BLaER1 (cell line): ENCODE results near the gene PDCD10.

Experiments
- H3K27ac ChIP-seq: shearing (Covaris generic); formaldehyde crosslinking; 2 replicates; pipeline ENCODE4 v1.8.1; 2022
- H3K27me3 ChIP-seq: shearing (Covaris generic); formaldehyde crosslinking; 2 replicates; pipeline ENCODE4 v1.8.1; 2022
- H3K36me3 ChIP-seq: shearing (Covaris generic); formaldehyde crosslinking; 2 replicates; pipeline ENCODE4 v1.8.1; 2022
- H3K4me1 ChIP-seq: shearing (Covaris generic); formaldehyde crosslinking; 2 replicates; pipeline ENCODE4 v1.8.1; 2022
- H3K4me2 ChIP-seq: shearing (Covaris generic); formaldehyde crosslinking; 2 replicates; pipeline ENCODE4 v1.8.1; 2022
- H3K4me3 ChIP-seq: shearing (Covaris generic); formaldehyde crosslinking; 2 replicates; pipeline ENCODE4 v1.8.1; 2022
- H3K9ac ChIP-seq: shearing (Covaris generic); formaldehyde crosslinking; 2 replicates; pipeline ENCODE4 v1.8.1; 2022
- H3K9me3 ChIP-seq: shearing (Covaris generic); formaldehyde crosslinking; 2 replicates; pipeline ENCODE4 v1.8.1; 2022
- H4K20me1 ChIP-seq: shearing (Covaris generic); formaldehyde crosslinking; 2 replicates; pipeline ENCODE4 v1.8.1; 2022
- Cebpa-rat ChIP-seq: shearing (Covaris generic); IDR thresholded peaks from 2 replicates; pipeline ENCODE4 v1.8.1; 2022

The PDCD10 gene

GRCh38 chr3:167735233-167736138, 794 bp upstream of the PDCD10 start, which contains the start of gene SERPINI1:
SERPINI1 (plus strand) TSS chr3:167735721; CDS start chr3:167789129, 53,408 bp downstream.
- Histone ChIP-seq H3K9me3 (no peaks in the 10 kb centered on the region), H4K20me1 (peaks cover 41% of the 10 kb centered on the region), H3K27me3 (no peaks in the 10 kb centered on the region), H3K4me3 (peak within 1 kb of the TSS; percentile 81), H3K36me3 (no peaks in the 10 kb centered on the region), H3K4me1 (peaks cover 41% of the 10 kb centered on the region), H3K9ac (peak within 1 kb of the TSS; percentile 91), H3K4me2 (peak within 1 kb of the TSS; percentile 87), H3K27ac (peak within 1 kb of the TSS; percentile 97)
- TF ChIP-seq Cebpa-rat: no peak

GRCh38 chr3:167733961-167734497, 663 bp downstream of the PDCD10 start:
- peaks cover 41% of the 10 kb centered on the region for H3K4me1 ChIP-seq
- peak overlapping the region; percentile 87 for H3K4me2 ChIP-seq
- no peaks in the 10 kb centered on the region for H3K36me3 ChIP-seq
- H3K9me3 ChIP-seq: no peaks in the 10 kb centered on the region
- no peak for TF ChIP-seq Cebpa-rat
- H3K4me3 ChIP-seq: peak overlapping the region; percentile 81
- peak overlapping the region; percentile 91 for H3K9ac ChIP-seq
- H4K20me1 ChIP-seq: peaks cover 55% of the 10 kb centered on the region
- peak overlapping the region; percentile 97 for H3K27ac ChIP-seq
- H3K27me3 ChIP-seq: no peaks in the 10 kb centered on the region

DNA sequence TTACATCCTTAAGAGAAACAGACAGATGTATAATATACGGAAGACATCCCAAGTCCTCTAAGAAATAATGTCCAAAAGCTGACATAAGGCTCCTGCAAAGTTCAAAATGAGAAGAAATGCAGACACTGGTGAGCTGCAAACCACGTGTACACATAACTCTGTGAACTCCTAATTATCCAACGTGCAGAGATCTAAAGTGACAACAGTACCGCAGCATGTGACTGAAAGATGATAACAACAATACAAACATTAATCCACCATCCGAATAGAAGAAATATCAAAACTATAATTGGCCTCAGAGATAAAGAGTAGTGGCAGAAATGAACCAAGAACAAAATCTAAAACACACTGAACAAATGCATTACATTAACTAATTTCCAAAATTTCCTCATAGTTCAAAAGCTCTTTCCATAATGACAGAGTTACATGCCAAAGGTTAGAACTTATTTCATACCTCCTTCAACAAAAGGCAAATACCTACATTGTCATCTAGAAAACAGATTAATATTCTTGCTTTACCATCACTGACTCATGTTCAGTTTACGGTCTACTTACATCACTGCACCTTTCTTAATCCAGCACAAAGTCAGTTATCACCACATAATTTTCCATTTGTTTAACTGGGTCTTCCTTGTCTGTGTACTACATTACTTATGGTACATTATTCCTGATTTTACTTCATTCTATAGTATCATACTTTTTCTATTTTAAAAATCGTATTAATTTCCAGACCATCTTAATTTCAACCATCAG, 2.2 kb downstream of the PDCD10 start:
- Histone ChIP-seq H3K9me3 (no peaks in the 10 kb centered on the region), H3K27ac (no peak overlapping the region), H3K27me3 (no peaks in the 10 kb centered on the region), H3K4me3 (no peak overlapping the region), H3K9ac (no peak overlapping the region), H4K20me1 (peaks cover 71% of the 10 kb centered on the region), H3K4me2 (peak overlapping the region; percentile 87), H3K36me3 (no peaks in the 10 kb centered on the region), H3K4me1 (peaks cover 36% of the 10 kb centered on the region)
- no peak for TF ChIP-seq Cebpa-rat

GRCh38 chr3:167731393-167731792, 3.3 kb downstream of the PDCD10 start:
- no peak for TF ChIP-seq Cebpa-rat
- Histone ChIP-seq H3K27me3 (no peaks in the 10 kb centered on the region), H3K36me3 (no peaks in the 10 kb centered on the region), H3K9me3 (no peaks in the 10 kb centered on the region), H3K4me3 (no peak overlapping the region), H3K4me2 (no peak overlapping the region), H3K9ac (no peak overlapping the region), H4K20me1 (peaks cover 81% of the 10 kb centered on the region), H3K4me1 (peaks cover 26% of the 10 kb centered on the region), H3K27ac (no peak overlapping the region)

- H3K4me3 ChIP-seq: no peak overlapping the region
- H3K4me2 ChIP-seq: no peak overlapping the region
- H3K9me3 ChIP-seq: no peaks in the 10 kb centered on the region
- H3K9ac ChIP-seq: no peak overlapping the region
- no peak overlapping the region for H3K27ac ChIP-seq
- TF ChIP-seq Cebpa-rat: no peak
- peaks cover 98% of the 10 kb centered on the region for H4K20me1 ChIP-seq
- peaks cover 19% of the 10 kb centered on the region for H3K4me1 ChIP-seq
- 0 out of 2 replicates have a peak, but pooled peaks cover 6% of the 10 kb centered on the region for H3K36me3 ChIP-seq
- H3K27me3 ChIP-seq: no peaks in the 10 kb centered on the region
Observed at GRCh38 chr3:167729591-167729990, 5.1 kb downstream of the PDCD10 start.

DNA sequence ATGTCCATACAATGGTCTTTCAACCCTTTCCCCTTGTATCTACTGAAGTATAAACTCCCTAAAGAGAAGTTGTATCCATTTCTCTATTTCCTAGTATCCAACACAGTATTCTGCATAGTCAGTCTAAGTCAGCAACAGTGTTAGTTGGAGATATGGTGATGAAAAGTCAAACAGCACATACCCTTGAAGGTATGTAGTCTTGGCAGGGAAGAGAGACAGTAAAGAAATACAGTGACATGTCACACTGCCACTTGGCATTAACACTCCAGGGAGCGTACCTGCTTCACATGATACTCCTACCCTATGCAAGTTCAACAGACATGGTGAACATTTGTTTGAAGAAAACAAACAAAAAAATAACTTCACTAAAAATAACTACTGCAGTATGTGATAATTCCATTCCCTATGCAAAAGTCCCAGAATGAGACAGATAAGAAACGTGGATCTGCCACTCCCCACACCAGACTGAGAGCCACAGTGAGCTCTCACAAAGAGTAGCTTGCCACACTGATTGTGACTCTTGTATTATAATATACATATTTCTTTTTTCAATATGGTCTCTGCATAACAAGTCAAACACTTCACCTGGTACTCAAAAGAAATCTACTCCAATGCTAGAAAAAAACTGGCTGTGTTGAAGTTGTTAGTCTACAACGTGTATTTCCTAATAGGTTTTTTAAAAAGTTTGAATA, 5.9 kb downstream of the PDCD10 start:
- Histone ChIP-seq H3K4me1 (peaks cover 17% of the 10 kb centered on the region), H3K4me3 (no peak overlapping the region), H3K4me2 (no peak overlapping the region), H4K20me1 (peaks cover 98% of the 10 kb centered on the region), H3K9me3 (no peaks in the 10 kb centered on the region), H3K27me3 (no peaks in the 10 kb centered on the region), H3K36me3 (peaks cover 12% of the 10 kb centered on the region; the same call in 1 of the 2 replicates), H3K27ac (no peak overlapping the region), H3K9ac (no peak overlapping the region)
- TF ChIP-seq Cebpa-rat: no peak

DNA sequence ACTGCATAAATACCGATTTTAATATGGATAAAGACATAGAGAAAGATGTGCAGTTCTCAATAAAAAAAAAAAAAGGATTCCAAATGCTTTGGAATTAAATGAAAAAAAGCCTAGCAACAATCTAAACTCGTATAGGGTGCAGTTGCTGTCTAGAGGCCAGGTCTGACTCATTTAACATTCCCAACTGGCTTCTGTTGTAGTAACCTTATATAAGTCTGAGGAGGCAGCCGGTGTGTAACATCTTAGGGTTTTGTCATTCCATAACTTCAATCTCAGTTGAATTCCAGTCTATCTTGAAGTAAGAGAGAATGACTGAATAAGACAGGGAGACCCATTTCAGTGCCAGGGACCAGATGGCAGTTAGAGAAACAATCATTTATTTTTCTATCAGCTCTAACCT, 6.5 kb downstream of the PDCD10 start:
- Histone ChIP-seq H3K4me3 (no peak overlapping the region), H3K4me1 (peaks cover 11% of the 10 kb centered on the region), H3K4me2 (no peak overlapping the region), H4K20me1 (peaks cover 98% of the 10 kb centered on the region), H3K27ac (no peak overlapping the region), H3K9me3 (no peaks in the 10 kb centered on the region), H3K27me3 (no peaks in the 10 kb centered on the region), H3K9ac (no peak overlapping the region), H3K36me3 (peaks cover 13% of the 10 kb centered on the region; the same call in 1 of the 2 replicates)
- no peak for TF ChIP-seq Cebpa-rat

GRCh38 chr3:167723872-167724271, 10.8 kb downstream of the PDCD10 start:
- no peak overlapping the region for H3K9ac ChIP-seq
- H3K27ac ChIP-seq: no peak overlapping the region

DNA sequence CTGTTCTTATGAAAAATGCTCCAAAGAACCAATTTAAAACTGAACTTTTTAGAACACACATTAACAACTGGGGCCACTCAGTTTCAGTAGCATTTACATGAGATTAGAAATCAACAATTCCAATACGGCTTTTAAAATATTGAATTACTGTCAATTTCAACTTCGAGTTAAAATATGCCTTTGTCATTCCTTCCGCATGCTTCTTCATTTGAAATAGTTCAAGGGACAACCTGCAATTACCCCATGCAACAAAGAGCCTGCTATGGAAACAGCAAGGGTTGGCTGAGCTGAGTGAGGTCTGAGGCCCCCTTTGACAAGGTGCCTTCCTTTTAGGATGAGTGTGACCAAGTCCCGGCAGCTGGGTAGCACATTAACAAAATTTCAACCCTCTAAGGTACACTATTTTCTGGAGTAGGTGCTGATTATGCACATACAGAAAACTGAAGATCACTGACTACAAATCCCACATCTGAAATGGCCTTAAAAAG, 11.6 kb downstream of the PDCD10 start:
- Histone ChIP-seq H3K27ac (no peak overlapping the region), H4K20me1 (peaks cover 82% of the 10 kb centered on the region), H3K36me3 (peaks cover 51% of the 10 kb centered on the region), H3K9ac (no peak overlapping the region), H3K4me2 (no peak overlapping the region), H3K27me3 (no peaks in the 10 kb centered on the region), H3K4me3 (no peak overlapping the region), H3K9me3 (0 out of 2 replicates have a peak, but pooled peaks cover 5% of the 10 kb centered on the region), H3K4me1 (no peaks in the 10 kb centered on the region)
- no peak for TF ChIP-seq Cebpa-rat

More at GRCh38 chr3:167723872-167724271, 10.8 kb downstream of the PDCD10 start:
- TF ChIP-seq Cebpa-rat: no peak
- H3K4me1 ChIP-seq: no peaks in the 10 kb centered on the region
- peaks cover 90% of the 10 kb centered on the region for H4K20me1 ChIP-seq
- H3K36me3 ChIP-seq: peaks cover 43% of the 10 kb centered on the region
- H3K27me3 ChIP-seq: no peaks in the 10 kb centered on the region
- no peak overlapping the region for H3K4me2 ChIP-seq
- H3K4me3 ChIP-seq: no peak overlapping the region
- H3K9me3 ChIP-seq: 0 out of 2 replicates have a peak, but pooled peaks cover 5% of the 10 kb centered on the region
